Putamen (tissue), 1 donor: ENCODE results near the gene EXO5.
A peak's percentile ranks its signal among the peaks of the same experiment; 100 is the strongest.
"Not testable (repeated sequence)": the region's sequence is repeated elsewhere in the genome, so short reads cannot be mapped to it uniquely, and the experiment has no call there.

ENCODE experiments used
- DNase-seq: peaks from one replicate; pipeline ENCODE4 v3.0.0-alpha.2; 2016; ENCODE audit warnings: low spot score

Gene EXO5

GRCh38 chr1:40553017-40553416, 44.5 kb downstream of the EXO5 start:
- no peak for DNase-seq

DNA sequence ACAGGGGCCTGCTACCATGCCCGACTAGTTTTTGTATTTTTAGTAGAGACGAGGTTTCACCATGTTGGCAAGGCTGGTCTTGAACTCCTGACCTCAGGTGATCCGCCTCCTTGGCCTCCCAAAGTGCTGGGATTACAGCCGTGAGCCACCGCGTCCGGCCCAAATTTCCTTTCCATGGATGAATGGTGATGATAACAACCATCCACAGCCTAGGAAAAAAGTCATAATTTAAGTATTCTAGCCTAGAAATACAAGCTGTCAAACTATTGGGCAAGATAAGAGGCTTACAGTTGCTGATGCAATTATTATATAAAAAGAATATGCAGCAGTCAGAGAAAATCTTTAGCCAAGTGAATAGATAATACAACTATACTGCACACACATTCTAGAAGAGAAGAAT, 46.2 kb downstream of the EXO5 start:
- not testable (repeated sequence) for DNase-seq

DNA sequence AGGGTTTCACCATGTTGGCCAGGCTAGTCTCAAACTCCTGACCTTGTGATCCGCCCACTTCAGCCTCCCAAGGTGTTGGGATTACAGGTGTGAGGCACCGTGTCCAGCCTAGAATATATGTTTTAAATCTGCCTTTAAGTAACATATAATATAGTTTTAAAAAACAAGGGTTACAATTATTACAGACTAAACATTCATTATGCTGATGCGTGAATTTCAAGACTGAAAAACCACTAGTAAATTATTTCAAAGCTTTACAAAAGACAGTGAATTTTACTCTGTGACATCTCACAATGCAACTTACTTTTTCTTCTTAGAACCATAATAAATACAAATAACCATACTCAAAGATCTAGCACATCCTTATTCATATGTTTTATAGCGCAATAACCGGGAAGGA, 47.6 kb downstream of the EXO5 start:
- no peak for DNase-seq

DNA sequence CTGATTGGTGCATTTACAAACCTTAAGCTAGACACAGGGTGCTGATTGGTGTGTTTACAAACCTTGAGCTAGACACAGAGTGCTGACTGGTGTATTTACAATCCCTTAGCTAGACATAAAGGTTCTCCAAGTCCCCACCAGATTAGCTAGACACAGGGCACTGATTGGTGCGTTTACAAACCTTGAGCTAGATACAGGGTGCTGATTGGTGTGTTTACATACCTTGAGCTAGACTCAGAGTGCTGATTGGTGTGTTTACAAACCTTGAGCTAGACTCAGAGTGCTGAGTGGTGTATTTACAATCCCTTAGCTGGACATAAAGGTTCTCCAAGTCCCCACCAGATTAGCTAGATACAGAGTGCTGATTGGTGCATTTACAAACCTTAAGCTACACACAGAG, 49.7 kb downstream of the EXO5 start:
- not testable (repeated sequence) for DNase-seq

GRCh38 chr1:40562185-40562584, 53.6 kb downstream of the EXO5 start:
- DNase-seq = no peak

- no peak for DNase-seq
These were observed 54.7 kb downstream of the EXO5 start for GRCh38 chr1:40563266-40563665.

DNA sequence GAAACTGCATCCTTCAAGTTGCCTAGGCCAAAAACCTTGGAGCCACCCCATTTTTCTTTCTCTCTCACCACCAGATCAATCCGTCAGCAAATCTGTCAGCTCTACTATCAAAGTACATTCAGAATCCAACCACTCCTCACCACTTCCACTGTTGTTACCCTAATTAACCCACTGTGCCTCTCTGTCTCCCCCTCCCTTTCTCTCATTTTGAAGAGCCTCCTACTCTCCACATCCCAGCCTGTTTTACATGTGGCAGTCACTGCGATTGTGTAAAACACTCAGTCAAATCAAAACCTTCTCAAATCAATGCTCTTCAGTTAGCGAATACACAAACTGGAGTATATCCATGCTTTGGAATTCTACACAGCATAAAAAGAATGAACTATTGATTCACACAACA, 55.9 kb downstream of the EXO5 start:
- peak; percentile 69 for DNase-seq

DNA sequence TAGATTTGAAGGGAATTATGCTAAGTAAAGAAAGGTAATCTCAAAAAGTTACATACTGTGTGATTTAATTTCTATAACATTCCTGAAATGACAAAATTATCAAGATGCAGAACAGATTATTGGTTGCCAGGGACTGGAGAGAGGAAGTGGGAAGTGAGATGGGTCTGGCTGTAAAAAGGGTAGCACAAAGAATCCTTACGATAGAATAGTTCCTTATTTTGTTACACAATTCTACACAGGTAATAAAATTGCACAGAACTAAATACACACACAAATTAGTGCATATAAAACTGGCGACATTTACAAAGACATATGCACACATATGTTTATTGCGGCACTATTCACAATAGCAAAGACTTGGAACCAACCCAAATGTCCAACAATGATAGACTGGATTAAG, 56.3 kb downstream of the EXO5 start:
- DNase-seq = no peak
